NCI-H187 (cell line): ENCODE results near the gene FAM151B.
"Not testable (repeated sequence)": the region's sequence is repeated elsewhere in the genome, so short reads cannot be mapped to it uniquely, and the experiment has no call there.

Source experiments
- DNase-seq, 2 experiments: peaks; one replicate each; lab custom pipeline; 2025; lab: John Stamatoyannopoulos, UW

FAM151B gene

GRCh38 chr5:80487829-80488721 lies at the start of gene FAM151B:
TSS of gene FAM151B (plus strand) at chr5:80488100. CDS start at chr5:80488124, 24 bp downstream.
- peak; percentile 71 to 89 for DNase-seq

- DNase-seq: no peak
Measured at GRCh38 chr5:80438739-80439138, 49.2 kb upstream of the FAM151B start.

GRCh38 chr5:80439213-80439612 lies 48.7 kb upstream of the FAM151B start:
- DNase-seq: no peak

DNA sequence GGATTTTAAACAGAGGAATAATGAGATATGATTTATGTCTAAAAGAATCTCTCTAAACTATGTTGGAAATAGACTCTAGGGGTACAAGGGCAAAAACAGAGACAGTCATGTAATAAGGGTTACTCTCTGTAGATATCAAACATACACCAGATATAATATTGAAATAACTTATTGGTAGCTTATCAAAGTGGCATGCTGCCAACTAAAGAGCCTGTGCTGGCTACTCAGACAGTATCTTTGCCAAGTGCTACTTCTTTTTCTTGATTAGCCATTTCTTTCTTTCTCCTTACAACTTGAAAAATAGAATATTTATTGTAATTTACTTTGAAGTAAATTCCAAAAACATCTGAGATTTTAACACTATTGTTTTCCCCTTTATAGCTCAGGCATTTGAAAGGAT lies 45.2 kb upstream of the FAM151B start:
- no peak for DNase-seq

- no peak for DNase-seq
Measured at GRCh38 chr5:80453366-80453765, 34.5 kb upstream of the FAM151B start.

GRCh38 chr5:80463269-80463668 lies 24.6 kb upstream of the FAM151B start:
- DNase-seq: no peak

DNA sequence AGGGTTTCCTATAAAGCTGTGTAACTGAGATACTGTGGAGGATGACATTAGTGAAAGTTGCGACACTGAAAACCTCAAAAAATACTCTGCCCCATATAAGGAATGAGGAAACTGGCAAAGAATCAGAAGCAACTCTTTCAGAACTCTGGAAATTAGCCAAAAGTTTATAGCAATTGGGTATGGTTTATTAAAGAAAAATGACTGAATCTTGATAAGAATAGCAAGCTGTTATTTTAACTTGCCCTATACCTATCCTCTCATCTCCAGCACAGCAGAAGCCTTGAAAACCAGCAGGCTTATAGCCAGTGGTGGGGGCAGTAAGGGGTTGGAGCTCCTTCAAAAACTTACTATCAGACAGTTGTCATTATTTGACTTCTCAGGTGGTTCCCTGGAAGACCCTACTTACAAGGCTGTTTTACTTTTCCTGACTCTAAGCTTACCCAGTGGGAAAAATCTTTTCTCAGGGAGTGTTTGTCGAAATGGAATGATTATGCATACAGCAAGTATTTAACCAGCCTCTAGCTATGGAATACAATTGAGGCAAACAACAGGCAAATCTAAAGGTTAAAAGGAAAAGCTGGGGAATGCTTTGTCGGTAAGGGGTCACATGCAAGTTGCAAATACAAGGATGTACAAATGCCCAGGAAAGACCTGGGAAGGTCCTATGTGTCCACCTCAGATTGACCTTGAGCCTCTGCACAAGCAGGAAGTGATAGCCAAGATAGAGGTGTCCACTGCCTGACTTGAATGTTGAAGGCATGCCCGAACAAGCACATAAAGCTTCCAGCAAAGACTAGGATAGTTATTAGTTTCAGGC lies 21.0 kb upstream of the FAM151B start:
- no peak for DNase-seq

- no peak for DNase-seq
Measured at GRCh38 chr5:80468131-80468530, 19.8 kb upstream of the FAM151B start.

DNA sequence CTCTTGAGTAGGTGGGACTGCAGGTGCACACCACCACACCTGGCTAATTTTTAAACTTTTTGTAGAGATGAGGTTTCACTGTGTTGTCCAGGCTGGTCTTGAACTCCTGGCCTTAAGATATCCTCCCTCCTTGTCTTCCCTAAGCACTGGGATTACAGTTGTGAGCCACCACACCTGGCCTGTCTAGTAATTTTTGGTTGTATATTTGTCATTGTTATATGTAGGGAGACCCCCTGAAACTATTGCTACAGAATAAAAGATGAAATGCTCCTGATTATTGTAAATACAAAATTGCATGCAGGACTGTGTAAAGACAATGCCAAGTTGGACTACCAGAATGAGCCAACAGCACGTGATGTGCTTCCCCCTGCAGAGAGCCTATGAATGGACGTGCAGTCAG lies 17.3 kb upstream of the FAM151B start:
- DNase-seq: not testable (repeated sequence)

DNA sequence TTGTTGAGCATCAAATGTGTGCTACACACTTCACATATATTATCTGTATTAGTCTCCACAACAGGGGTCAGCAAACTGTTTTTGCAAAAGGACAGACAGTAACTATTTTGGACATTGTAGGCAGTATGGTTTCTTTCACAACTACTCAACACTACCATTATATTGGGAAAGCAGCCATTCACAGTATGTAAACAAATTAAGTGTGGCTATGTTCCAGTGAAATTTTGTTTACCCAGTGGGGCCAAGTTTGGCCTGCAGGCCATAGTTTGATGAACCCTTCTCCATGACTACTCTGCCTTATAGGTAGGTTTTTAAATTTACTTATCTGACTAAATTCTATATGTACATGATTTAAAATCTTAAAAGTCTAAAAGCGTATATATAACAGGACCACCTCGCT lies 13.0 kb upstream of the FAM151B start:
- no peak for DNase-seq

DNA sequence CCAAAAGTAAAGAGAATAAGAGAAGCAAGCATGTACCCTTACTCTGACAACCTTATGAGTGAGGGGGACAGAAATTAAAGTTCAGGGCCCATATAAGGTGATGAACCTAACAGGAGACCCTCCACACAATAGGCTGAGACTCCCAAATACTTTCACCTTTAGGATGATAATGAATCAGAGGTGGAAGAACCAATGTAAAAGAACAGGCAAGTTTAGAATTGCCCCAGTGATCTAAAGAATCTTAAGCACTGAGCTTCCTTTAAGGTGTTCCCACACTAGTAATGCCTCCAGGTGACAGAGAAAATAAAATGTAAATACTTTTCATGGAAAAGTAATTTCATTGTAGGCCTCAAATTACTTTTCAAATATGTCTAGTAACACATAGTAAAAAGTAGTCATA lies 8.2 kb upstream of the FAM151B start:
- DNase-seq: no peak

DNA sequence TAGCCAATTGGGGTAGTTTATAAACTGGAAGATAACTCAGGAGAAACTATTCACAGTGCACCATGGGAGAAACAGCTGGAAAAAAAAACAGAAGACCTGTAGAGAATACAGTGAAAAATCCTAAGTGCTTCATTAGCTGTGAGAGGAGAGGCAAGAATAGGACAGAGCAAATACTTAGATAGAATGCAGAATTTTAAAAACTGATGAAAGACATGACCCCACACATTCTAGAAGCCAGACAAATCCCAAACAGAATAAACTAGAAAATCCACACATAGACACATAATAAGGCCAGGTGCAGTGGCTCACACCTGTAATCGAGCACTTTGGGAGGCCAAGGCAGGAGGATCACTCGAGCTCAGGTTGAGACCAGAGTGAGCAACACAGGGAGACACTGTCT lies 7.5 kb upstream of the FAM151B start:
- DNase-seq: no peak

GRCh38 chr5:80481019-80481893 lies 6.6 kb upstream of the FAM151B start:
- DNase-seq: no peak

GRCh38 chr5:80482578-80482977 lies 5.3 kb upstream of the FAM151B start:
- DNase-seq: no peak

GRCh38 chr5:80483636-80484232 lies 4.2 kb upstream of the FAM151B start:
- no peak for DNase-seq

GRCh38 chr5:80487444-80487828 lies 464 bp upstream of the FAM151B start:
- no peak for DNase-seq

DNA sequence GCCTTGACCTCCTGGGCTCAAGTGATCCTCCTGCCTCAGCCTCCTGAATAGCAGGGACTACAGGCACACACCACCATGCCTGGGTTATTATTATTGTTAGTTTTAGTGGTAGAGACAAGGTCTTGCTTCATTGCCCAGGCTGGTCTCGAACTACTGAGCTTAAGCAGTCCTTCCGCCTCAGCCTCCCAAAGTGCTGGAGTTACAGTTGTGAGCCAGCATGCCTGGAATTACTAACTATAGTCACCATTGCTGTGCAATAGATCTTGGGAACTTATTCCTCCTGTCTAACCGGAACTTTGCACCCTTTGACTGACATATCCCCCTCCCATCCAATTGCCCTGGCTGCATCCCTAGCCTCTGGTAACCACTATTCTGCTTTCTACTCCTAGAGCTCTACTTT lies 3.4 kb downstream of the FAM151B start:
- DNase-seq: no peak

DNA sequence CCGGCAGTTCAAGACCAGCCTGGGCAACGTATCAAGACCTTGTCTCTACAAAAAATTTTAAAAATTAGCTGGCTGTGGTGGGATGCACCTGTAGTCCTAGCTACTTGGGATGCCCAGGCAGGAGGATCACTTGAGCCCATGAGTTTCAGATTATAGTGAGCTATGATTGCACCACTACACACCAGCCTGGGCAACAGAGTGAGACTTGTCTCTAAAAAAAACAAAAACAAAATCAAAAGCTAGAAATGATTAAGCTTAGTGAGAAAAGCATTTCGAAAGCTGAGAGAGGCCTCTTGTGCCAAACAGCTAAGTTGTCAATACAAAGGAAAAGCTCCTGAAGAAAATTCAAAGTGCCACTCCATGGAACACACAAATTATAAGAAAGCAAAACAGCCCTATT lies 4.8 kb downstream of the FAM151B start:
- no peak for DNase-seq

GRCh38 chr5:80493443-80493842 lies 5.5 kb downstream of the FAM151B start:
- not testable (repeated sequence) for DNase-seq

- no peak for DNase-seq
Measured at GRCh38 chr5:80495891-80496290, 8.0 kb downstream of the FAM151B start.

DNA sequence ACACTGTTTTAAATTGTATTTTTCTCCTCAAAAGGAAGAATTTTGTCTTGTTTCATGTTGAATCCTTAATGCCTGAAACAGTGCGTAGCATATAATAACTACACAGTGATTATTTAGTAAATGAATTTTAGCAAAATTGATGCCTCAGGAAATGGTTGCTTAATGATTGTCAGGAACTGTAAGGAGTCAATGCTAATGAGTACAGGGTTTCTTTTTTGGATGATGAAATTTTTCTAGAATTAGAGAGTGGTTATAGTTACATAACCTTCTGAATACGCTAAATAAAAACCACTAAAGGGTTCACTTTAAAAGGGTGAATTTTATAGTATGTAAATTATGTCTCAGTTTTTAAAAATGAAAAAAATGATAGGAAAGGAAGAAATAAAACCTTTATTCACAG lies 14.9 kb downstream of the FAM151B start:
- no peak for DNase-seq

- no peak for DNase-seq
Measured at GRCh38 chr5:80503641-80504040, 15.7 kb downstream of the FAM151B start.
